Uterus (tissue), 4 donors: ENCODE results near the gene FOCAD. TPM values are rescaled to one million over a fixed set of nuclear protein-coding genes. Genes with fewer than 3 reads are reported as not detected.

Experiments
- DNase-seq, 2 donors: peaks; one replicate each; pipeline ENCODE4 v3.0.0-alpha.2; 2019 to 2020
- H3K27ac ChIP-seq, 2 donors: fragments of 200-600 bp; sonication (generic); 1 replicate in 1 of 2; 2 replicates in 1 of 2; pipeline ENCODE4 v1.5.1; 2016 to 2018
- H3K27me3 ChIP-seq, 2 donors: fragments of 200-600 bp; sonication (generic); one replicate each; pipeline ENCODE4 v1.5.1; 2018 to 2019; ENCODE audit warnings: control low read depth in 1 of 2
- H3K36me3 ChIP-seq, 2 donors: fragments of 200-600 bp; sonication (generic); one replicate each; pipeline ENCODE4 v1.5.1; 2019; ENCODE audit warnings: control low read depth in 1 of 2
- H3K4me1 ChIP-seq, 2 donors: fragments of 200-600 bp; sonication (generic); one replicate each; pipeline ENCODE4 v1.5.1; 2018 to 2019; ENCODE audit warnings: control low read depth in 1 of 2
- H3K4me3 ChIP-seq, 2 donors: fragments of 200-600 bp; sonication (generic); 1 replicate in 1 of 2; 2 replicates in 1 of 2; pipeline ENCODE4 v1.5.1; 2018 to 2019; ENCODE audit warnings: mild to moderate bottlenecking in 1 of 2
- H3K9me3 ChIP-seq, 2 donors: fragments of 200-600 bp; sonication (generic); one replicate each; pipeline ENCODE4 v1.5.1; 2019; ENCODE audit warnings: control low read depth in 1 of 2
- POLR2A ChIP-seq, 2 donors: fragments of 450-650 bp; IDR thresholded peaks; one replicate each; pipeline ENCODE4 v1.6.1; 2016; ENCODE audit warnings: antibody characterized with exemption in 2 of 2, mild to moderate bottlenecking in 1 of 2, moderate library complexity in 1 of 2
- intact Hi-C: fragments of 100-400 bp; cut with DNase I; formaldehyde crosslinking; loops from one replicate; pipeline ENCODE4 v1.15.1; 2023; ENCODE audit warnings: low total_unique reads
- total RNA-seq, 4 donors: library from RNA; depleted of rRNA in 3 of 4; stranded (reverse); fragments of >200 nt in 3 of 4; gene quantifications; one replicate each; pipeline versions ENCODE4 v1.1.0 to v1.2.4, GENCODE V29; 2014 to 2023
- TF ChIP-seq, protein P1 (sequence below), 4 experiments: fragments of 200-600 bp in 2 of 4; fragments of 450-650 bp in 2 of 4; sonication (generic) in 2 of 4; IDR thresholded peaks; one replicate each; pipeline ENCODE4 v1.5.1; 2016 to 2019; ENCODE audit warnings: antibody characterized with exemption in 4 of 4, mild to moderate bottlenecking in 2 of 4, moderate library complexity in 1 of 4
- donor health status: DM: yes; HTN: yes; CAD: no.

Gene FOCAD
- total RNA-seq, 4 donors from 2014 or later, result 24.1 to 86.5 (median 34.3) TPM

GRCh38 chr9:20642045-20642444 is 42.0 kb upstream of the FOCAD start:
- no peak overlapping the region for H3K27ac ChIP-seq
- no peak for DNase-seq
- no peak for TF ChIP-seq POLR2A (IDR thresholded peaks at IDR 0.05)
- TF ChIP-seq, protein P1, sequence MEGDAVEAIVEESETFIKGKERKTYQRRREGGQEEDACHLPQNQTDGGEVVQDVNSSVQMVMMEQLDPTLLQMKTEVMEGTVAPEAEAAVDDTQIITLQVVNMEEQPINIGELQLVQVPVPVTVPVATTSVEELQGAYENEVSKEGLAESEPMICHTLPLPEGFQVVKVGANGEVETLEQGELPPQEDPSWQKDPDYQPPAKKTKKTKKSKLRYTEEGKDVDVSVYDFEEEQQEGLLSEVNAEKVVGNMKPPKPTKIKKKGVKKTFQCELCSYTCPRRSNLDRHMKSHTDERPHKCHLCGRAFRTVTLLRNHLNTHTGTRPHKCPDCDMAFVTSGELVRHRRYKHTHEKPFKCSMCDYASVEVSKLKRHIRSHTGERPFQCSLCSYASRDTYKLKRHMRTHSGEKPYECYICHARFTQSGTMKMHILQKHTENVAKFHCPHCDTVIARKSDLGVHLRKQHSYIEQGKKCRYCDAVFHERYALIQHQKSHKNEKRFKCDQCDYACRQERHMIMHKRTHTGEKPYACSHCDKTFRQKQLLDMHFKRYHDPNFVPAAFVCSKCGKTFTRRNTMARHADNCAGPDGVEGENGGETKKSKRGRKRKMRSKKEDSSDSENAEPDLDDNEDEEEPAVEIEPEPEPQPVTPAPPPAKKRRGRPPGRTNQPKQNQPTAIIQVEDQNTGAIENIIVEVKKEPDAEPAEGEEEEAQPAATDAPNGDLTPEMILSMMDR (IDR thresholded peaks at IDR 0.05), result no peak
- no peak overlapping the region for H3K4me3 ChIP-seq
- H3K4me1 ChIP-seq, result no peaks in the 10 kb centered on the region
- intact Hi-C loops, result no loop called here
- no peaks in the 10 kb centered on the region for H3K27me3 ChIP-seq
- H3K9me3 ChIP-seq, result no peaks in the 10 kb centered on the region
- no peaks in the 10 kb centered on the region for H3K36me3 ChIP-seq

DNA sequence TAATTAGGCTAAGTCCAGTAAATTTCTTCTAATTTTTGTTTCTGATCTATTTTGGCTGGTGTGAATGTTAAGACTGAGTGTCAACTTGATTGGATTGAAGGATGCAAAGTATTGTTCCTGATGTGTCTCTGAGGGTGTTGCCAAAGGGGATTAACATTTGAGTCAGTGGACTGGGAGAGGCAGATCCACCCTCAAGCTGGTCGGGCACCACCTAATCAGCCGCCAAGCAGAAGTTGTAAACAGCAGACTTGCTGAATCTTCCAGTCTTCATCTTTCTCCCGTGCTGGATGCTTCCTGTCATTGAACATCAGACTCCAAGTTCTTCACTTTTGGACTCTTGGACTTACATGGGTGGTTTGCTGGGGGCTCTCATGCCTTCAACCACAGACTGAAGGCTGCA is 40.4 kb upstream of the FOCAD start:
- no peak for DNase-seq
- H3K36me3 ChIP-seq, result no peaks in the 10 kb centered on the region
- intact Hi-C loops, result no loop called here
- no peak overlapping the region for H3K4me3 ChIP-seq
- H3K4me1 ChIP-seq, result no peaks in the 10 kb centered on the region
- TF ChIP-seq, protein P1 (IDR thresholded peaks at IDR 0.05), result no peak
- TF ChIP-seq POLR2A (IDR thresholded peaks at IDR 0.05), result no peak
- H3K27ac ChIP-seq, result no peak overlapping the region
- no peaks in the 10 kb centered on the region for H3K27me3 ChIP-seq
- no peaks in the 10 kb centered on the region for H3K9me3 ChIP-seq

DNA sequence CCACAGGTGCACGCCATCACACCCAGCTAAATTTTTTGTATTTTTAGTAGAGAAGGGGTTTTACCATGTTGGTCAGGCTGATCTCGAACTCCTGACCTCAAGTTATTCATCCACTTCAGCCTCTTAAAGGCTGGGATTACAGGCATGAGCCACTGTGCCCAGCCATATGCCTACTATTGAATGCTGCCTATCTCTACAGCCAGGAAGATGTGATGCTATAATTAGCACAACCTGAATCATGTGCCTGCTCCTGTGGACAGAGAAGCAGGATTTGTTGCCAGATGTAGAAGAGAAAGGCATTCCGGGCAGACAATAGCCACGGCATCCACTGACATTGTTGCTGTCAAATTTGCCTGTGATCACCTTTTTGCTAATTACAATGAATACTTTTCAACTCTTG is 37.4 kb upstream of the FOCAD start:
- no peaks in the 10 kb centered on the region for H3K9me3 ChIP-seq
- no peak overlapping the region for H3K27ac ChIP-seq
- no peak overlapping the region for H3K4me3 ChIP-seq
- no peak for TF ChIP-seq POLR2A (IDR thresholded peaks at IDR 0.05)
- TF ChIP-seq, protein P1 (IDR thresholded peaks at IDR 0.05), result no peak
- no peaks in the 10 kb centered on the region for H3K4me1 ChIP-seq
- DNase-seq, result no peak
- no peaks in the 10 kb centered on the region for H3K27me3 ChIP-seq
- intact Hi-C loops, result no loop called here
- H3K36me3 ChIP-seq, result no peaks in the 10 kb centered on the region

- intact Hi-C loops, result no loop called here
- Histone ChIP-seq H3K27ac (no peak overlapping the region), H3K9me3 (no peaks in the 10 kb centered on the region), H3K36me3 (no peaks in the 10 kb centered on the region), H3K27me3 (no peaks in the 10 kb centered on the region), H3K4me1 (no peaks in the 10 kb centered on the region), H3K4me3 (no peak overlapping the region)
- TF ChIP-seq, protein P1 (IDR thresholded peaks at IDR 0.05), result no peak
- no peak for TF ChIP-seq POLR2A (IDR thresholded peaks at IDR 0.05)
- no peak for DNase-seq
These were observed 34.7 kb upstream of the FOCAD start for GRCh38 chr9:20649381-20649780.

GRCh38 chr9:20650313-20650712 is 33.7 kb upstream of the FOCAD start:
- no peaks in the 10 kb centered on the region for H3K36me3 ChIP-seq
- no peaks in the 10 kb centered on the region for H3K9me3 ChIP-seq
- no peaks in the 10 kb centered on the region for H3K27me3 ChIP-seq
- intact Hi-C loops, result no loop called here
- H3K4me3 ChIP-seq, result no peak overlapping the region
- no peaks in the 10 kb centered on the region for H3K4me1 ChIP-seq
- no peak for TF ChIP-seq POLR2A (IDR thresholded peaks at IDR 0.05)
- TF ChIP-seq, protein P1 (IDR thresholded peaks at IDR 0.05), result no peak
- DNase-seq, result no peak
- no peak overlapping the region for H3K27ac ChIP-seq
